ENCODE measurements around the gene PMPCA. TPM values are rescaled to one million over a fixed set of nuclear protein-coding genes. Genes with fewer than 3 reads are reported as not detected.

Gene PMPCA
- total RNA-seq, 2 donors from 2014 or later = 82.7 to 85.4 TPM

DNA sequence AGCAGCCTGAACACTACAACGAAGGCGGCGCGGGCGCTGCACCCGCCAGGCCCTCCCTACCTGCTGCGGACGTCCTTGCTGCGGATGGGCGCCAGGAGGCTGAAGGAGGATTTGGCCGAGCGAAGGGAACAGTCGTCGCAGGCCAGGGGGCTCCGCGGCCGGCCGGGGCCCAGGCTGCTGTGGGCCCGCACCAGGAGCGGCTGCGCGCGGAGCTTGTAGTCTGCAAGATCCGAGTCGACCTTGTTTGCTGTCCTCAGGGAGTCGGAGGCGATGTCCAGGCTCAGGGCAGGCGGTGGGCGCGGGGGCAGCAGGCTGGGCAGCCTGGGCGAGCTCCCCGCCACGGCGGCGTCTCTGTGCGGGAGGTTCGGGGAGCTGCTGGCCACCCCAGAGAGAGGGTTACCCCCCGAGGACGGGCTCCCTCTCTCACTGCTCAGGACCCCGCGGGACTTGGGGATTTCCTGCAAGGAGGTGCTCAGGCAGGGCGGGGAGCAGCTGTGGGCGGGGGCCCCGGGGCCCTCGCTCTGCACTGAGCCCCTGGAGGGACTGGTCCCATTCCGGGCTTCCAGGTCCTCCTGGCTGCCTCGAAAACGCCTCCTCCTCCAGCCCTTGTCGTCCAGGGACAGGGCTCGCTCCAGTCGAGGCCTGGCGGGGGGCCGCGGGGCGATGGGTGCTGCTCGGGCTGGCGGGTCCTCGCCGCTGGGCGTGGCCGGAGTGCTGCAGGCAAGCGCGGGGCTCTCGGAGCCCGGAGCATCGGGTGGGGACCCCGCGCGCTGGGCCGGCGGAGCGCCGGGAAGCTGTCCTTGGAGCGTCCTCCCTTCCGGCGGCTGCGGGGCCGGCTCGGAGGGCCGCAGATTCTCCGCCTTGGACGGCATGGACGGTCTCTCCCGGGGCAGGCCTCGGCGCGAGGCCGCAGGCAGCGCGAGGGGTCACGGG is 28.4 kb downstream of the PMPCA start:
- Histone ChIP-seq H3K4me3 (ENCODE audit: low read length) (peak overlapping the region; percentile 91), H3K36me3 (ENCODE audit: control insufficient read depth, insufficient read depth, low read length) (peaks cover 35% of the 10 kb centered on the region), H3K27me3 (ENCODE audit: control insufficient read depth, insufficient read depth, low read length, poor library complexity, severe bottlenecking) (no peaks in the 10 kb centered on the region), H3K4me1 (ENCODE audit: control insufficient read depth, insufficient read depth, low read length) (peaks cover 9% of the 10 kb centered on the region), H3K27ac (ENCODE audit: low read depth, low read length) (no peak overlapping the region), H3K9me3 (ENCODE audit: control insufficient read depth, low read length) (no peaks in the 10 kb centered on the region), H3K9ac (ENCODE audit: extremely low read depth, low read length, poor library complexity, severe bottlenecking) (peak overlapping the region; percentile 57)
- H3K27me3 Mint-ChIP-seq (ENCODE audit: insufficient read depth) = no peaks in the 10 kb centered on the region
- peaks cover 16% of the 10 kb centered on the region for H3K4me1 Mint-ChIP-seq
- peak overlapping the region; percentile 30 for H3K27ac Mint-ChIP-seq
- DNase-seq = peak; percentile 75
- no peaks in the 10 kb centered on the region for H3K9me3 Mint-ChIP-seq
- 0 to 2% methylated on average over 47 to 91 of the region's 91 CpGs for WGBS, 2 experiments (ENCODE audit: insufficient coverage in 1 of 2, insufficient read length in 1 of 2)
- peaks cover 30% of the 10 kb centered on the region for H3K36me3 Mint-ChIP-seq (ENCODE audit: low read depth)
- TF ChIP-seq, protein P1, sequence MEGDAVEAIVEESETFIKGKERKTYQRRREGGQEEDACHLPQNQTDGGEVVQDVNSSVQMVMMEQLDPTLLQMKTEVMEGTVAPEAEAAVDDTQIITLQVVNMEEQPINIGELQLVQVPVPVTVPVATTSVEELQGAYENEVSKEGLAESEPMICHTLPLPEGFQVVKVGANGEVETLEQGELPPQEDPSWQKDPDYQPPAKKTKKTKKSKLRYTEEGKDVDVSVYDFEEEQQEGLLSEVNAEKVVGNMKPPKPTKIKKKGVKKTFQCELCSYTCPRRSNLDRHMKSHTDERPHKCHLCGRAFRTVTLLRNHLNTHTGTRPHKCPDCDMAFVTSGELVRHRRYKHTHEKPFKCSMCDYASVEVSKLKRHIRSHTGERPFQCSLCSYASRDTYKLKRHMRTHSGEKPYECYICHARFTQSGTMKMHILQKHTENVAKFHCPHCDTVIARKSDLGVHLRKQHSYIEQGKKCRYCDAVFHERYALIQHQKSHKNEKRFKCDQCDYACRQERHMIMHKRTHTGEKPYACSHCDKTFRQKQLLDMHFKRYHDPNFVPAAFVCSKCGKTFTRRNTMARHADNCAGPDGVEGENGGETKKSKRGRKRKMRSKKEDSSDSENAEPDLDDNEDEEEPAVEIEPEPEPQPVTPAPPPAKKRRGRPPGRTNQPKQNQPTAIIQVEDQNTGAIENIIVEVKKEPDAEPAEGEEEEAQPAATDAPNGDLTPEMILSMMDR (conservative IDR thresholded peaks at IDR 0.05) = no peak
- H3K4me3 Mint-ChIP-seq = peak overlapping the region; percentile 77

DNA sequence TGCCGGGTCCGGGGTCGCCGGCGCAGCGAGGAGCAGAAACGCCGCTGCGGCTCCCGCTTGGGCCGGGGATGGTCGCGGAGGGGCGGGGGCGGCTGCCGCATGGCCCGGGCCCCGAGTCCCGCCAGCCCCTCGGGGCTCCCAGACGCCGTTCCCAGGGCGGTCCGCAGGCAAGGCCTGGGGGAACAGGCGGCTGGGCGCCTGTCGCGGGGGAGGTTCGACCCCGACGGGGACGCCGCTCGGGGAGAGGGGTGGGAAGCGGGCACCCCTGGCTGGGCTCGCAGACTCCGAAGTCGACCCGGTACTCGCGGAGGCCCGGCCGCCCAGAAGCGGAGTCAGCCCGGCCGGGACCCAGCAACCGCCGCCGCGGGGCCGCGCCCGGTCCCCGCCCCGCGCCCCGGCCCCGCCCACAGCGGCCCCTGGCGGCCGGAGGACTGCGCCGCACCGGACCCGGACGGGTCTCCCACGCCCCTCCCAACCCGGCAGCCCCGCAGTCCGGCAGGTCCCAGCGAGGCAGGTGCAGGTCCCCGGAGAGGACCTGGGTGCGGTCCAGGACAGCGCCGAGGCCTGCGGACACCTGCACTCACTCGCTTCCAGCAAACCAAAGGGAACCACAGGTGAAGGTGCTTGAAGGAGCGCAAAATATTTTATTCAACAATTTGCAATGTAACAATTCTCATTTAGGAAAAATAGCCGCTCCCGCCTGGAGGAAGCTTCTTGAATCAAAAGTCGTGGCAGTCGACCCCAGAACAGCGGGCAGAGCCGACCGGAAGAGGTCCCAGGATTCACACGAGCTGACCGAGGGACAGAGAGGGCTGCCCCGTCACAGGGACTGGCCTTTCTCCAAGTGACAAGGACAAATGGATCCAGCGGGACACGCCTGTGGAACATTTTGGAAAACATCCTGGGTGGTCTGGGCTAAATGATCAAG is 29.3 kb downstream of the PMPCA start, which contains the start of gene INPP5E:
Gene INPP5E (minus strand): TSS at position 365 of the 928 bp plus-strand sequence. CDS start 426 bp downstream, outside the sequence.
- peak within 1 kb of the TSS; percentile 8 for H3K27ac ChIP-seq (ENCODE audit: low read depth, low read length)
- peak within 1 kb of the TSS; percentile 55 for H3K27ac Mint-ChIP-seq
- TF ChIP-seq, protein P1 (conservative IDR thresholded peaks at IDR 0.05) = peak; percentile 76

DNA sequence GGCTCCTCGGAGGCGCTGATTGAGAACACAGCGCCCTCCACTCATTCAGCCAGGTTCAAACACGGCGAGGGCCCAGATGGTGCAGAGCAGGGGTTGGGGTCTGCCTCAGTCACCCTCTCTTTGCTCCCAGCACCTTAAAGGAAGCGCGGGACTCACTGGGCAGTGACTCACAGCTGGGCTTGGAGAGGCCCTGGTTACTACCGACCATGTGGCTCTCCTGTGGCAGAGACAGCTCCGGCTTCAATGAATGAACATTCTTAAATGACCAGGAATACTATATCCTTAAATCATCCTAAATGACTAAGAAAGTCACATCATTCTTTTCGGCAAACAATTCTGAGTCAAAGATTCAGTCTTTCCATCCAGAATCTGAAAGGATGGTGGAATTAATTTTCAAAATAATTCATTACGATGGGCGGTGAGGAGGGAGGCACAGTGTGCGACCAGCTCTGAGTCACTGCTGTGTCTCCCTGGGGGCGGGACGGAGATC is 30.8 kb downstream of the PMPCA start:
- H3K36me3 ChIP-seq (ENCODE audit: control insufficient read depth, insufficient read depth, low read length) = peaks cover 55% of the 10 kb centered on the region
- H3K4me1 ChIP-seq (ENCODE audit: control insufficient read depth, insufficient read depth, low read length) = peaks cover 9% of the 10 kb centered on the region
- H3K4me3 ChIP-seq (ENCODE audit: low read length) = no peak overlapping the region
- no peaks in the 10 kb centered on the region for H3K27me3 Mint-ChIP-seq (ENCODE audit: insufficient read depth)
- TF ChIP-seq, protein P1 (conservative IDR thresholded peaks at IDR 0.05) = no peak
- no peak for DNase-seq
- H3K4me3 Mint-ChIP-seq = no peak overlapping the region
- WGBS, 2 experiments (ENCODE audit: insufficient coverage in 1 of 2, insufficient read length in 1 of 2) = 94 to 96% methylated on average over 12 to 15 of the region's 15 CpGs
- H3K9me3 Mint-ChIP-seq = no peaks in the 10 kb centered on the region
- H3K27ac ChIP-seq (ENCODE audit: low read depth, low read length) = no peak overlapping the region
- peaks cover 41% of the 10 kb centered on the region for H3K36me3 Mint-ChIP-seq (ENCODE audit: low read depth)
- peaks cover 16% of the 10 kb centered on the region for H3K4me1 Mint-ChIP-seq
- H3K27ac Mint-ChIP-seq = no peak overlapping the region
- no peaks in the 10 kb centered on the region for H3K27me3 ChIP-seq (ENCODE audit: control insufficient read depth, insufficient read depth, low read length, poor library complexity, severe bottlenecking)
- no peak overlapping the region for H3K9ac ChIP-seq (ENCODE audit: extremely low read depth, low read length, poor library complexity, severe bottlenecking)
- no peaks in the 10 kb centered on the region for H3K9me3 ChIP-seq (ENCODE audit: control insufficient read depth, low read length)

More for the DNA sequence above, 29.3 kb downstream of the PMPCA start, which contains the start of gene INPP5E:
- H3K4me1 ChIP-seq (ENCODE audit: control insufficient read depth, insufficient read depth, low read length) = peaks cover 9% of the 10 kb centered on the region
- peak; percentile 94 for DNase-seq
- H3K9ac ChIP-seq (ENCODE audit: extremely low read depth, low read length, poor library complexity, severe bottlenecking) = peak within 1 kb of the TSS; percentile 57
- no peaks in the 10 kb centered on the region for H3K9me3 ChIP-seq (ENCODE audit: control insufficient read depth, low read length)
- peaks cover 44% of the 10 kb centered on the region for H3K36me3 ChIP-seq (ENCODE audit: control insufficient read depth, insufficient read depth, low read length)
- no peaks in the 10 kb centered on the region for H3K27me3 ChIP-seq (ENCODE audit: control insufficient read depth, insufficient read depth, low read length, poor library complexity, severe bottlenecking)
- Mint-ChIP-seq H3K4me3 (peak within 1 kb of the TSS; percentile 77), H3K9me3 (no peaks in the 10 kb centered on the region), H3K36me3 (ENCODE audit: low read depth) (peaks cover 37% of the 10 kb centered on the region), H3K27me3 (ENCODE audit: insufficient read depth) (no peaks in the 10 kb centered on the region), H3K4me1 (peaks cover 16% of the 10 kb centered on the region)
- peak within 1 kb of the TSS; percentile 91 for H3K4me3 ChIP-seq (ENCODE audit: low read length)
- WGBS, 2 experiments (ENCODE audit: insufficient coverage in 1 of 2, insufficient read length in 1 of 2) = 14 to 44% methylated on average over 21 to 90 of the region's 90 CpGs
